ENCODE data around the gene PPEF1. TPM values are rescaled to one million over a fixed set of nuclear protein-coding genes. Genes with fewer than 3 reads are reported as not detected.
A peak's percentile ranks its signal among the peaks of the same experiment; 100 is the strongest.

The PPEF1 gene
- total and polyA plus RNA-seq, 11 donors = 0.11 to 0.82 (median 0.60) TPM; not detected in 4

GRCh38 chrX:18674788-18675735, 32.4 kb upstream of the PPEF1 start:
- Histone ChIP-seq H3K27ac (peak overlapping the region in 11 of 12 donors; percentile 76 to 92 (median 85)), H3K27me3 (peaks cover 0 to 4% (median 0%) of the 10 kb centered on the region in 9 donors), H3K4me1 (no peaks in the 10 kb centered on the region), H3K4me3 (peak overlapping the region; percentile 36 to 93 (median 69)), H3K9me3 (no peaks in the 10 kb centered on the region), H3K36me3 (no peaks in the 10 kb centered on the region)
- WGBS, 4 donors = 1 to 23% (median 9%) methylated on average over 45 to 74 of the region's 74 CpGs
- intact Hi-C loops (cut with DNase I) = loop anchor here (2.0 to 10.0 kb wide), 6 partner anchors 200 to 250 kb away; partner anchors contain the start of gene CDKL5 (in 6 of the 10)
- TF ChIP-seq POLR2A (IDR thresholded peaks at IDR 0.05) = peak in 1 of 2 donors; percentile 34
- TF ChIP-seq CTCF (IDR thresholded peaks at IDR 0.05) = no peak
- ATAC-seq = peak; percentile 92 to 96 (median 93)
- peak; percentile 74 to 89 (median 78) for DNase-seq

GRCh38 chrX:18676050-18676449, 31.4 kb upstream of the PPEF1 start:
- no peak overlapping the region for H3K27ac ChIP-seq
- TF ChIP-seq POLR2A (IDR thresholded peaks at IDR 0.05) = no peak
- no peak for TF ChIP-seq CTCF (IDR thresholded peaks at IDR 0.05)
- DNase-seq = no peak
- no peaks in the 10 kb centered on the region for H3K9me3 ChIP-seq
- 74 to 80% (median 76%) methylated on average over 10 of the region's 10 CpGs for WGBS, 4 donors
- H3K4me1 ChIP-seq = no peaks in the 10 kb centered on the region
- peaks cover 0 to 4% (median 0%) of the 10 kb centered on the region in 9 donors for H3K27me3 ChIP-seq
- intact Hi-C loops (cut with DNase I) = loop anchor here in 7 of 10 donors (5.0 to 10.0 kb wide), 4 partner anchors 199 to 251 kb away; partner anchors contain the start of gene CDKL5 (in 4 of the 7)
- H3K4me3 ChIP-seq = no peak overlapping the region
- no peak for ATAC-seq
- H3K36me3 ChIP-seq = no peaks in the 10 kb centered on the region

GRCh38 chrX:18676470-18676869, 31.0 kb upstream of the PPEF1 start:
- DNase-seq = no peak
- WGBS, 4 donors = 46 to 56% (median 48%) methylated on average over 9 to 11 of the region's 11 CpGs
- ATAC-seq = no peak
- Histone ChIP-seq H3K4me1 (no peaks in the 10 kb centered on the region), H3K9me3 (no peaks in the 10 kb centered on the region), H3K27ac (no peak overlapping the region), H3K36me3 (no peaks in the 10 kb centered on the region), H3K27me3 (peaks cover 0 to 4% (median 0%) of the 10 kb centered on the region in 9 donors), H3K4me3 (no peak overlapping the region)
- no peak for TF ChIP-seq POLR2A (IDR thresholded peaks at IDR 0.05)
- TF ChIP-seq CTCF (IDR thresholded peaks at IDR 0.05) = peak in 7 of 12 donors; percentile 10 to 38 (median 16)
- intact Hi-C loops (cut with DNase I) = loop anchor here in 7 of 10 donors (5.0 to 10.0 kb wide), 4 partner anchors 198 to 252 kb away; partner anchors contain the start of gene CDKL5 (in 4 of the 7)
